HL-60 (cell line): ENCODE data around the gene IL1RAPL2.

Experiments used
- DNase-seq, 2 experiments: peaks; one replicate each; pipeline ENCODE4 v3.0.0-alpha.2; 2010 to 2020; ENCODE audit warnings: low read depth in 1 of 2, low spot score in 1 of 2
- H3K27ac ChIP-seq: fragments of 250-450 bp; sonication (Bioruptor Pico); replicated peaks from 2 replicates; pipeline ENCODE4 v1.5.1; 2020; ENCODE audit warnings: mild to moderate bottlenecking, moderate library complexity
- H3K27me3 ChIP-seq: fragments of 250-450 bp; sonication (Bioruptor Pico); 2 replicates; pipeline ENCODE4 v1.5.1; 2021; ENCODE audit warnings: mild to moderate bottlenecking, moderate library complexity; ENCODE audit not compliant: insufficient read depth, poor library complexity, severe bottlenecking
- H3K4me3 ChIP-seq: replicated peaks from 2 replicates; pipeline ENCODE4 v1.5.1; 2011; ENCODE audit warnings: mild to moderate bottlenecking, control low read depth, low read length; ENCODE audit not compliant: insufficient read depth
- GABPA ChIP-seq: IDR thresholded peaks from 2 replicates; pipeline ENCODE4 v1.6.1; 2012; ENCODE audit warnings: low read depth
- POLR2AphosphoS5 ChIP-seq: IDR thresholded peaks from 2 replicates; pipeline ENCODE4 v1.6.1; 2012; ENCODE audit warnings: low read depth
- SPI1 ChIP-seq: IDR thresholded peaks from 2 replicates; pipeline ENCODE4 v1.6.1; 2012; ENCODE audit warnings: low read depth, mild to moderate bottlenecking, borderline replicate concordance
- TF ChIP-seq, protein P1 (sequence below): IDR thresholded peaks from 2 replicates; pipeline ENCODE4 v1.6.1; 2012; ENCODE audit warnings: low read depth; ENCODE audit not compliant: insufficient replicate concordance
- TF ChIP-seq, protein P2 (sequence below): IDR thresholded peaks from one replicate; pipeline ENCODE4 v1.5.1; 2011; ENCODE audit warnings: low read length, control low read depth, inconsistent platforms; ENCODE audit not compliant: insufficient read depth

Gene IL1RAPL2

DNA sequence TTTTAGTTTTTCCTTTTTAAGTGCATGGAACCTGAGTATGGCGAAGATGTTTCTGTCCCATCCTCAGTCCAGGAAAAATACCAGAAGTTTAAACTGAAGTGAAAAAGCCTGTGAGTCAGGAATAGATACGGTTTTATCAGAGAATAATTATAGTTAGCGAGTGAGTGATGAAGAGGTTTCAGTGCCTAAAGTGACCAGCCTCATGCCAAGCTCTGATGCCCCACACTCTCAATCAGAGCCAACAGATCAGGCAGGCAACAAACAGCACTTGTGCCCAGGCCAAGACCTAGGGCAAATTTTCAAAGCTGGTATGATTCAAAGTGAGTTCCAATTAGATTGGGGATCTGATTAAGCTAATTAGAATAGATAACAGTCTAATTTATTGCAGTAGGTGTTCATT, 1043.5 kb downstream of the IL1RAPL2 start:
- Histone ChIP-seq H3K27ac (no peak overlapping the region), H3K27me3 (no peaks in the 10 kb centered on the region)
- TF ChIP-seq, protein P1, sequence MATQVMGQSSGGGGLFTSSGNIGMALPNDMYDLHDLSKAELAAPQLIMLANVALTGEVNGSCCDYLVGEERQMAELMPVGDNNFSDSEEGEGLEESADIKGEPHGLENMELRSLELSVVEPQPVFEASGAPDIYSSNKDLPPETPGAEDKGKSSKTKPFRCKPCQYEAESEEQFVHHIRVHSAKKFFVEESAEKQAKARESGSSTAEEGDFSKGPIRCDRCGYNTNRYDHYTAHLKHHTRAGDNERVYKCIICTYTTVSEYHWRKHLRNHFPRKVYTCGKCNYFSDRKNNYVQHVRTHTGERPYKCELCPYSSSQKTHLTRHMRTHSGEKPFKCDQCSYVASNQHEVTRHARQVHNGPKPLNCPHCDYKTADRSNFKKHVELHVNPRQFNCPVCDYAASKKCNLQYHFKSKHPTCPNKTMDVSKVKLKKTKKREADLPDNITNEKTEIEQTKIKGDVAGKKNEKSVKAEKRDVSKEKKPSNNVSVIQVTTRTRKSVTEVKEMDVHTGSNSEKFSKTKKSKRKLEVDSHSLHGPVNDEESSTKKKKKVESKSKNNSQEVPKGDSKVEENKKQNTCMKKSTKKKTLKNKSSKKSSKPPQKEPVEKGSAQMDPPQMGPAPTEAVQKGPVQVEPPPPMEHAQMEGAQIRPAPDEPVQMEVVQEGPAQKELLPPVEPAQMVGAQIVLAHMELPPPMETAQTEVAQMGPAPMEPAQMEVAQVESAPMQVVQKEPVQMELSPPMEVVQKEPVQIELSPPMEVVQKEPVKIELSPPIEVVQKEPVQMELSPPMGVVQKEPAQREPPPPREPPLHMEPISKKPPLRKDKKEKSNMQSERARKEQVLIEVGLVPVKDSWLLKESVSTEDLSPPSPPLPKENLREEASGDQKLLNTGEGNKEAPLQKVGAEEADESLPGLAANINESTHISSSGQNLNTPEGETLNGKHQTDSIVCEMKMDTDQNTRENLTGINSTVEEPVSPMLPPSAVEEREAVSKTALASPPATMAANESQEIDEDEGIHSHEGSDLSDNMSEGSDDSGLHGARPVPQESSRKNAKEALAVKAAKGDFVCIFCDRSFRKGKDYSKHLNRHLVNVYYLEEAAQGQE: no peak

DNA sequence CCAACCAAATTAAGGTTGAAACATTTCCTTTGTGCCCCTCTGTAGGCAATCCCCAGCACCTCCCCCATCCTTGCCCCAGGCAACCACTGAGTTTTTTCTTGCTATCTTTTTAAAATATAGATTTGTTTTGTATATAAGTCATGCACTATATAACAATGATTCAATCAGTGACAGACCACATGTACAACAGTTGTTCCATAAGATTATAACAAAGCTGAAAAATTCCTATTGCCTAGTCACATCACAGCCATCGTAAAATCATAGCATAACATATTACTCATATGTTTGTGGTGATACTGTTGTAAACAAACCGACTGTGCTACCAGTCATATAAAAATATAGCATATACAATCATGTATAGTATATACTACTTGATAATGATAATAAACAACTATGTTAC, 1044.4 kb downstream of the IL1RAPL2 start:
- no peak for TF ChIP-seq POLR2AphosphoS5
- TF ChIP-seq, protein P2, sequence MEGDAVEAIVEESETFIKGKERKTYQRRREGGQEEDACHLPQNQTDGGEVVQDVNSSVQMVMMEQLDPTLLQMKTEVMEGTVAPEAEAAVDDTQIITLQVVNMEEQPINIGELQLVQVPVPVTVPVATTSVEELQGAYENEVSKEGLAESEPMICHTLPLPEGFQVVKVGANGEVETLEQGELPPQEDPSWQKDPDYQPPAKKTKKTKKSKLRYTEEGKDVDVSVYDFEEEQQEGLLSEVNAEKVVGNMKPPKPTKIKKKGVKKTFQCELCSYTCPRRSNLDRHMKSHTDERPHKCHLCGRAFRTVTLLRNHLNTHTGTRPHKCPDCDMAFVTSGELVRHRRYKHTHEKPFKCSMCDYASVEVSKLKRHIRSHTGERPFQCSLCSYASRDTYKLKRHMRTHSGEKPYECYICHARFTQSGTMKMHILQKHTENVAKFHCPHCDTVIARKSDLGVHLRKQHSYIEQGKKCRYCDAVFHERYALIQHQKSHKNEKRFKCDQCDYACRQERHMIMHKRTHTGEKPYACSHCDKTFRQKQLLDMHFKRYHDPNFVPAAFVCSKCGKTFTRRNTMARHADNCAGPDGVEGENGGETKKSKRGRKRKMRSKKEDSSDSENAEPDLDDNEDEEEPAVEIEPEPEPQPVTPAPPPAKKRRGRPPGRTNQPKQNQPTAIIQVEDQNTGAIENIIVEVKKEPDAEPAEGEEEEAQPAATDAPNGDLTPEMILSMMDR: no peak
- Histone ChIP-seq H3K27me3 (no peaks in the 10 kb centered on the region), H3K4me3 (no peak overlapping the region), H3K27ac (no peak overlapping the region)
- DNase-seq: no peak

More for the DNA sequence above, 1043.5 kb downstream of the IL1RAPL2 start:
- no peak overlapping the region for H3K4me3 ChIP-seq
- no peak for DNase-seq

DNA sequence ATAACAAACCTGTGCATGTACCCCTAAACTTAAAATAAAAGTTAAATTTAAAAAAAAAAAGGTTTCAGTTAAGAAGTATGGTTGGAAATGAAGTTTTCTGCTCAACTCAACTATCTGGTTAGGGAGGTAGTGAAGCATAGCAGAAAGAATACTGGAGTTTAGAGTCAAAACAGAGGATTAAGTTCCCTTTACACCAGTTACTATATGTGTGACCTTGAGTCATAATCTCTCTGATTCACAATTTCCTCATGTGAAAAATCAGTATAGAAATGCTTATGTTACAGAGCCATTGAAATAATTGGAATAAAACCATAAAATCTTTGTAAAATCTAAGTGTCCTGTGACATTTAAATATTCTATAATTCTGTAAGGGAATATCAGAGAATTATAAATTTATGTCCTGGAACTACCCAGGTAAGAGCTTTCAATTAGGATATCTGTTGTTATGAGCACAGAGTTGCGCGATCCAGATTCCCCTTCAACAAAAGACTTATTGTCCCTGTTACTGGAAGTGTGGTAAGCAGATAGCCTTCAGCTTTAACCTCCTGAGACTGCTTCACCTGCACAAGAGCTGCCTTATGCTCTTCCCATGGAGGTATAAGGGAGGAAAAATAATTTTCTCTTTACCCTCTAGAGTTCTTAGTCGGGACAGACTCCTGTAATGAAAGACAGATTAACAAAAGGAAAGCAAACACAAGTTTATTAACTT, 1052.5 kb downstream of the IL1RAPL2 start:
- TF ChIP-seq, protein P2: no peak
- no peak for TF ChIP-seq SPI1
- TF ChIP-seq, protein P1: no peak
- DNase-seq: no peak
- no peaks in the 10 kb centered on the region for H3K27me3 ChIP-seq
- H3K4me3 ChIP-seq: no peak overlapping the region
- H3K27ac ChIP-seq: no peak overlapping the region

DNA sequence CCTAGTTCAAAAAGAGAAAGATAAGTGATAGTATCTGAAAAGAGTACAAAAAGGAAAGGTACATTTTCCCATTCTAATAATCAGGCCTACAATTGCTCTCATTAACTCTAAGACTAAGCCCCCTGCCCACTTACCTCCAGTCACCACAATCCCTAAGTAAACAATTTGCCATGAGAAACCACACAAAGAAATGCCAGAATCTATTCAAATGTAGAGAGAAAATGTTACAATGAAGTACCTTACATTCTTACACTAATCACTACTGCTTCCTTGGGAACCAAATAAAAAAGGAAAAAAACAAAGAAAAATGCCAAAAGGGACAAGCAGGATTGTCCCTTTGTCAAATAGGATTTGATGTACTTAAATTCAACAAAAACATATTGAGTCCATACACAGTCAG, 1068.2 kb downstream of the IL1RAPL2 start:
- TF ChIP-seq, protein P1: no peak
- TF ChIP-seq, protein P2: no peak
- TF ChIP-seq GABPA (no peak), POLR2AphosphoS5 (no peak), SPI1 (no peak)
- DNase-seq: no peak
- H3K27me3 ChIP-seq: no peaks in the 10 kb centered on the region
- H3K4me3 ChIP-seq: no peak overlapping the region
- H3K27ac ChIP-seq: no peak overlapping the region
